Tibial artery (tissue), 4 donors: ENCODE data around the gene SPAG4.

Source experiments
- DNase-seq, 2 donors: peaks; one replicate each; pipeline ENCODE4 v3.0.0-alpha.2; 2019
- H3K27ac ChIP-seq, 2 donors: fragments of 200-600 bp; sonication (generic) in 1 of 2; 1 replicate in 1 of 2; 2 replicates in 1 of 2; pipeline ENCODE4 v1.5.1; 2018 to 2019; ENCODE audit warnings: mild to moderate bottlenecking in 1 of 2
- H3K27me3 ChIP-seq, 2 donors: fragments of 200-600 bp; sonication (generic) in 1 of 2; one replicate each; pipeline versions ENCODE4 v1.5.1 to v1.6.0; 2016 to 2019
- H3K36me3 ChIP-seq, 3 donors: fragments of 200-600 bp; sonication (generic) in 2 of 3; one replicate each; pipeline ENCODE4 v1.5.1; 2016 to 2019; ENCODE audit warnings: mild to moderate bottlenecking in 2 of 3
- H3K4me1 ChIP-seq, 4 donors: fragments of 200-600 bp; sonication (generic) in 2 of 4; 1 replicate in 3 of 4; 2 replicates in 1 of 4; pipeline ENCODE4 v1.5.1; 2016 to 2019
- H3K4me3 ChIP-seq, 2 donors: fragments of 200-600 bp; sonication (generic) in 1 of 2; 1 replicate in 1 of 2; 2 replicates in 1 of 2; pipeline ENCODE4 v1.5.1; 2018 to 2019; ENCODE audit warnings: mild to moderate bottlenecking in 2 of 2
- H3K9me3 ChIP-seq, 3 donors: fragments of 200-600 bp; sonication (generic) in 1 of 3; one replicate each; pipeline ENCODE4 v1.5.1; 2016 to 2019
- intact Hi-C: fragments of 100-400 bp; cut with DNase I; formaldehyde crosslinking; loops from one replicate; pipeline ENCODE4 v1.15.0; 2023; ENCODE audit warnings: low total_unique reads
- TF ChIP-seq, protein P1 (sequence below), 2 experiments: fragments of 200-600 bp in 1 of 2; fragments of 450-650 bp in 1 of 2; IDR thresholded peaks; one replicate each; pipeline ENCODE4 v1.5.1; 2017 to 2019; ENCODE audit warnings: antibody characterized with exemption in 2 of 2, mild to moderate bottlenecking in 1 of 2, moderate library complexity in 1 of 2

SPAG4 gene

GRCh38 chr20:35576816-35577215 lies 38.8 kb upstream of the SPAG4 start:
- TF ChIP-seq, protein P1, sequence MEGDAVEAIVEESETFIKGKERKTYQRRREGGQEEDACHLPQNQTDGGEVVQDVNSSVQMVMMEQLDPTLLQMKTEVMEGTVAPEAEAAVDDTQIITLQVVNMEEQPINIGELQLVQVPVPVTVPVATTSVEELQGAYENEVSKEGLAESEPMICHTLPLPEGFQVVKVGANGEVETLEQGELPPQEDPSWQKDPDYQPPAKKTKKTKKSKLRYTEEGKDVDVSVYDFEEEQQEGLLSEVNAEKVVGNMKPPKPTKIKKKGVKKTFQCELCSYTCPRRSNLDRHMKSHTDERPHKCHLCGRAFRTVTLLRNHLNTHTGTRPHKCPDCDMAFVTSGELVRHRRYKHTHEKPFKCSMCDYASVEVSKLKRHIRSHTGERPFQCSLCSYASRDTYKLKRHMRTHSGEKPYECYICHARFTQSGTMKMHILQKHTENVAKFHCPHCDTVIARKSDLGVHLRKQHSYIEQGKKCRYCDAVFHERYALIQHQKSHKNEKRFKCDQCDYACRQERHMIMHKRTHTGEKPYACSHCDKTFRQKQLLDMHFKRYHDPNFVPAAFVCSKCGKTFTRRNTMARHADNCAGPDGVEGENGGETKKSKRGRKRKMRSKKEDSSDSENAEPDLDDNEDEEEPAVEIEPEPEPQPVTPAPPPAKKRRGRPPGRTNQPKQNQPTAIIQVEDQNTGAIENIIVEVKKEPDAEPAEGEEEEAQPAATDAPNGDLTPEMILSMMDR (IDR thresholded peaks at IDR 0.05) = no peak
- DNase-seq = peak in 1 of 2 donors; percentile 52
- peaks cover 0 to 7% of the 10 kb centered on the region in 2 donors for H3K27me3 ChIP-seq
- H3K4me3 ChIP-seq = no peak overlapping the region
- H3K27ac ChIP-seq = no peak overlapping the region
- no peaks in the 10 kb centered on the region for H3K4me1 ChIP-seq
- peaks cover 0 to 8% (median 4%) of the 10 kb centered on the region in 3 donors for H3K9me3 ChIP-seq
- intact Hi-C loops = no loop called here
- H3K36me3 ChIP-seq = no peaks in the 10 kb centered on the region

DNA sequence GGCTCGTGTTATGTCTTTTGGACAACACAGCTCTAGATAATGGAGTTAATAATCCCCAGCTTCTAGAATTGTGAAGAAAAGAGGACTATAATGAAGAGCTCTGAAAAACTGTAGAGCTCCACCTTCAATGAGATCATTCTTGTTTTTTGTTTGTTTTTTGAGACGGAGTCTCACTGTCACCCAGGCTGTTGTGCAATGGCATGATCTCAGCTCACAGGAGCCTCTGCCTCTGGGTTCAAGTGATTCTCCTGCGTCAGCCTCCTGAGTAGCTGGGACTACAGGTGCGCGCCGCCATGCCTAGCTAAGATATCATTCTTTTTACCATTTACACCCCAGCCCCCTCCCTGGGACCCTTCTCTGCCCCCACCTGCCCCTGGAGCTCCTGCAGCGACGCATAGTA lies 37.2 kb upstream of the SPAG4 start:
- TF ChIP-seq, protein P1 (IDR thresholded peaks at IDR 0.05) = no peak
- H3K4me3 ChIP-seq = no peak overlapping the region
- H3K4me1 ChIP-seq = no peaks in the 10 kb centered on the region
- DNase-seq = no peak
- H3K27ac ChIP-seq = no peak overlapping the region
- intact Hi-C loops = no loop called here
- H3K27me3 ChIP-seq = peaks cover 0 to 7% of the 10 kb centered on the region in 2 donors
- no peaks in the 10 kb centered on the region for H3K9me3 ChIP-seq
- no peaks in the 10 kb centered on the region for H3K36me3 ChIP-seq

- H3K9me3 ChIP-seq = no peaks in the 10 kb centered on the region
Measured at GRCh38 chr20:35579196-35579595, 36.4 kb upstream of the SPAG4 start.

DNA sequence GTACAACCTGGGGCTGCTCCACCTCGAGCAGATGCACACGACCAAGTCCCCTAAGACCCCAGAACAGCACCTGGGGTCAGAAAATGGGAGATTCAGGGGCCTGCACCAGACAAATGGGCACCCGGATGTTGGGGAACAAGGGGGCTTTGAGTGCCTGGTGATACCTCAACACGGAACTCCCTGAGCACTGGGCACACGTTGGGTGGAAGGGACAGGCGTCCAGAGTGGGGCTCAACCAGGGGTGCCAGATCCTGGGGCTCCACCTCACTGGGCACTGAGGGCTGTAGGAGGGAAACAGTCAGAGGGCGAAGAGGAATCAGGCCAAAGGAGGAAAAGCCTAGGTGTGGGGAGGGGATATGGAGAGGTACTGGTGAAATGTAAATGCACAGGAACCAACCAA lies 33.5 kb upstream of the SPAG4 start:
- no peak overlapping the region for H3K27ac ChIP-seq
- intact Hi-C loops = no loop called here
- no peak overlapping the region for H3K4me3 ChIP-seq
- no peak for DNase-seq
- no peaks in the 10 kb centered on the region for H3K9me3 ChIP-seq
- TF ChIP-seq, protein P1 (IDR thresholded peaks at IDR 0.05) = no peak
- no peaks in the 10 kb centered on the region for H3K36me3 ChIP-seq
- peaks cover 0 to 7% of the 10 kb centered on the region in 2 donors for H3K27me3 ChIP-seq
- H3K4me1 ChIP-seq = no peaks in the 10 kb centered on the region

More at GRCh38 chr20:35579196-35579595, 36.4 kb upstream of the SPAG4 start:
- H3K4me1 ChIP-seq = no peaks in the 10 kb centered on the region
- TF ChIP-seq, protein P1 (IDR thresholded peaks at IDR 0.05) = no peak
- H3K27me3 ChIP-seq = peaks cover 0 to 7% of the 10 kb centered on the region in 2 donors
- no peak for DNase-seq
- H3K27ac ChIP-seq = no peak overlapping the region
- H3K36me3 ChIP-seq = no peaks in the 10 kb centered on the region
- no peak overlapping the region for H3K4me3 ChIP-seq
- intact Hi-C loops = no loop called here

- H3K4me1 ChIP-seq = no peaks in the 10 kb centered on the region
- H3K27me3 ChIP-seq = peaks cover 0 to 7% of the 10 kb centered on the region in 2 donors
- H3K27ac ChIP-seq = no peak overlapping the region
- H3K4me3 ChIP-seq = no peak overlapping the region
- intact Hi-C loops = no loop called here
- TF ChIP-seq, protein P1 (IDR thresholded peaks at IDR 0.05) = no peak
- no peak for DNase-seq
- H3K36me3 ChIP-seq = no peaks in the 10 kb centered on the region
- no peaks in the 10 kb centered on the region for H3K9me3 ChIP-seq
Measured at GRCh38 chr20:35582741-35583404, 32.8 kb upstream of the SPAG4 start.
